ENCODE measurements around the gene DNAJB11. TPM values are rescaled to one million over a fixed set of nuclear protein-coding genes. Genes with fewer than 3 reads are reported as not detected.
A peak's percentile ranks its signal among the peaks of the same experiment; 100 is the strongest.

DNAJB11 gene
- total and polyA plus RNA-seq, 12 donors, result 20.1 to 93.2 (median 39.6) TPM

DNA sequence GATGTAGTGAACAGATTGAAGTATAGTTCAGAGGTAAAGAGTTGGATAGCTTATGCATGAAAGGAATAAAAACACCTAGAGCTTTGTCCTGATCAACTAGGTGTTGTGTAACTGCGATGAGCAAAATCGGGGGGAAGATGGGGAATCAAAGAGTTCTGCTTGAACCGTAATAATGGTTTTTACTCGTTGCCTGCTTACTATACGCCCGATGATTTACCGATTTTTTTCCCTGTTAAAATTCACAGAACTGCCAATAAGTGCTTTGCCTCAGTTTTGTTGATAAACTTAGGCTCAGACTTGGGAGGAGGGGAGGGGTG lies 783 bp upstream of the DNAJB11 start:
- H3K9me3 ChIP-seq (replicated peaks in 1 of 3), result no peaks in the 10 kb centered on the region
- TF ChIP-seq, protein P1, sequence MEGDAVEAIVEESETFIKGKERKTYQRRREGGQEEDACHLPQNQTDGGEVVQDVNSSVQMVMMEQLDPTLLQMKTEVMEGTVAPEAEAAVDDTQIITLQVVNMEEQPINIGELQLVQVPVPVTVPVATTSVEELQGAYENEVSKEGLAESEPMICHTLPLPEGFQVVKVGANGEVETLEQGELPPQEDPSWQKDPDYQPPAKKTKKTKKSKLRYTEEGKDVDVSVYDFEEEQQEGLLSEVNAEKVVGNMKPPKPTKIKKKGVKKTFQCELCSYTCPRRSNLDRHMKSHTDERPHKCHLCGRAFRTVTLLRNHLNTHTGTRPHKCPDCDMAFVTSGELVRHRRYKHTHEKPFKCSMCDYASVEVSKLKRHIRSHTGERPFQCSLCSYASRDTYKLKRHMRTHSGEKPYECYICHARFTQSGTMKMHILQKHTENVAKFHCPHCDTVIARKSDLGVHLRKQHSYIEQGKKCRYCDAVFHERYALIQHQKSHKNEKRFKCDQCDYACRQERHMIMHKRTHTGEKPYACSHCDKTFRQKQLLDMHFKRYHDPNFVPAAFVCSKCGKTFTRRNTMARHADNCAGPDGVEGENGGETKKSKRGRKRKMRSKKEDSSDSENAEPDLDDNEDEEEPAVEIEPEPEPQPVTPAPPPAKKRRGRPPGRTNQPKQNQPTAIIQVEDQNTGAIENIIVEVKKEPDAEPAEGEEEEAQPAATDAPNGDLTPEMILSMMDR (IDR thresholded peaks at IDR 0.05), result no peak
- TF ChIP-seq POLR2A (IDR thresholded peaks at IDR 0.05), result no peak
- peaks cover 0 to 21% of the 10 kb centered on the region in 2 donors for H3K36me3 ChIP-seq (replicated peaks in 1 of 2)
- H3K27me3 ChIP-seq, result no peaks in the 10 kb centered on the region
- peak overlapping the region in 2 of 4 donors; percentile 8 to 56 for H3K4me3 ChIP-seq
- peak overlapping the region in 4 of 5 donors; percentile 51 to 86 (median 74) for H3K27ac ChIP-seq
- peaks cover 23 to 37% of the 10 kb centered on the region in 2 donors for H3K4me1 ChIP-seq (replicated peaks in 1 of 2)
- no peak for DNase-seq
- 3 to 7% (median 5%) methylated on average over 7 of the region's 7 CpGs for WGBS, 4 donors
- intact Hi-C loops (cut with DNase I), result no loop called here

DNA sequence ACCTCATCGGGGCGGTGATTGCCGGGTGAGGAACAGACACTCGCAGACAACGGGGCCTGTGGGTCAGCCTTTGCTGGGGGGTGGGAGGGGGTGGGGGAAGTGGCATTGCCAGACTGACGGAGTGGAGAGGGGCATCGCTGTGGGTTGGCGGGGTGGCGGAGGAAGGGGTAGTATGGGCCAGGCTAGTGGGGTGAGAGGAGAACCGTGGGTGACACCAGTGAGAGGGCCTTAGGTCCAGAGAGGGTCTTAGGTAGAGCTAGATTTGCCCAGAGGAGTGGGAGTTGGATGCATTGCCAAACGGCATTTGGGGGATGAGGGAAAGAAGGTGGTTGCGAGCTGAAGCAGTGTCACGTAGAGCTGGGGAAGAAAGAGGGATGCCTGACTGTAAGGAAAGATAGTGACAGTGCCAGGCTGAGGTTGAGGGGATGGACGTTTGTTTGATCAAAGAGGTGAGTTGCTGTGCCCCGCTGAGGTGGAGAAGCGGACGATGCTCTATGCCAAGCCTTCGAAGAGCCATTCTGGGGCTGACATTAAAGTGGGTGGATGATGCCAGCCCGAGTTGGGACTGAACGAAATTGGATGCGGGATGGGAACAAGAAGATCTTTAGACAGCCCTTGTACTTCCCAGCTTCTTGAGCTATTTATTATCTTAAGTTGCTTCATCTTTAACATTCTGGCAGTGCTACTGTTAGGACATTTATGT lies 572 bp downstream of the DNAJB11 start:
- no peak for TF ChIP-seq POLR2A (IDR thresholded peaks at IDR 0.05)
- TF ChIP-seq, protein P1 (IDR thresholded peaks at IDR 0.05), result no peak
- H3K27me3 ChIP-seq, result no peaks in the 10 kb centered on the region
- intact Hi-C loops (cut with DNase I), result no loop called here
- peak overlapping the region; percentile 75 to 96 (median 89) for H3K4me3 ChIP-seq
- H3K9me3 ChIP-seq (replicated peaks in 1 of 3), result no peaks in the 10 kb centered on the region
- peaks cover 20 to 31% of the 10 kb centered on the region in 2 donors for H3K4me1 ChIP-seq (replicated peaks in 1 of 2)
- peak overlapping the region; percentile 88 to 97 (median 92) for H3K27ac ChIP-seq
- DNase-seq, result peak in 1 of 7 donors; percentile 23
- H3K36me3 ChIP-seq (replicated peaks in 1 of 2), result peaks cover 0 to 26% of the 10 kb centered on the region in 2 donors
- WGBS, 4 donors, result 7 to 13% (median 7%) methylated on average over 20 to 21 of the region's 21 CpGs

DNA sequence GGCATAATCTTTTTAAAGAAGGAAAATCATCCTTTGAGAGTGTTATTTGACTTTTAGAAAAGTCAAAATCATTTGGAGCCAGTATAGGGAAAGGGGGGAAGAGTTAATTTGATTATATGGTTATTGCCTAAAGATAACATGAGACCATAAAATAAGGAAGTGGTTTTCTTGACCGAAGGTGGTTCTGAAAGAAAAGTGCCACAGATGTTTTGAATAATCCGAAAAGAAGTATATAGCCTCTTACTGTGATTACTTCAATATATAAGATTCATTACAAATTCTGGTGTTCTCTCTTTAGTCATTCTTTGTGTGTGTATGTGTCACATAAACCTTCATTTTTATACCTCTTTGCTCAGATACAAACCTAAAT lies 1.1 kb downstream of the DNAJB11 start:
- H3K36me3 ChIP-seq (replicated peaks in 1 of 2), result peaks cover 0 to 31% of the 10 kb centered on the region in 2 donors
- peak overlapping the region in 1 of 4 donors; percentile 75 for H3K4me3 ChIP-seq
- TF ChIP-seq, protein P1 (IDR thresholded peaks at IDR 0.05), result no peak
- TF ChIP-seq POLR2A (IDR thresholded peaks at IDR 0.05), result no peak
- H3K27ac ChIP-seq, result peak overlapping the region in 1 of 5 donors; percentile 89
- no peaks in the 10 kb centered on the region for H3K27me3 ChIP-seq
- H3K9me3 ChIP-seq (replicated peaks in 1 of 3), result no peaks in the 10 kb centered on the region
- WGBS, 4 donors, result 66 to 75% (median 69%) methylated on average over 2 of the region's 2 CpGs
- peaks cover 15 to 26% of the 10 kb centered on the region in 2 donors for H3K4me1 ChIP-seq (replicated peaks in 1 of 2)
- intact Hi-C loops (cut with DNase I), result no loop called here
- DNase-seq, result no peak

DNA sequence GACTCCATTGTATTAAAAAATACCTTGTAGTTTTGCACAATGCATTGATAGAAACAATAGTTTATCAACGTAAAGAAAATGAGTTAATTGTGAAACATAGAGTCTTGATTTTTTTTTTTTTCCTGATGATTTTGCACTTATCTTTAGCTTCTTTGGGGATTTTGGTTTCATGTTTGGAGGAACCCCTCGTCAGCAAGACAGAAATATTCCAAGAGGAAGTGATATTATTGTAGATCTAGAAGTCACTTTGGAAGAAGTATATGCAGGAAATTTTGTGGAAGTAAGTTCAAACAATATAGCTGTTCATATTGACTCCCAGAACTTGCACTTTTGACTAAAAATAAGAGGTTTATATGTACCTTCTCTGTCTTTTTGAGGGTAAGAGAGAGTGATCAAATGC lies 7.0 kb downstream of the DNAJB11 start:
- DNase-seq, result no peak
- TF ChIP-seq, protein P1 (IDR thresholded peaks at IDR 0.05), result no peak
- no peak for TF ChIP-seq POLR2A (IDR thresholded peaks at IDR 0.05)
- H3K27me3 ChIP-seq, result no peaks in the 10 kb centered on the region
- WGBS, 4 donors, result 70 to 79% (median 76%) methylated on average over 2 of the region's 2 CpGs
- no peaks in the 10 kb centered on the region for H3K4me1 ChIP-seq (replicated peaks in 1 of 2)
- intact Hi-C loops (cut with DNase I), result no loop called here
- H3K4me3 ChIP-seq, result no peak overlapping the region
- peaks cover 0 to 66% of the 10 kb centered on the region in 2 donors for H3K36me3 ChIP-seq (replicated peaks in 1 of 2)
- no peak overlapping the region for H3K27ac ChIP-seq
- no peaks in the 10 kb centered on the region for H3K9me3 ChIP-seq (replicated peaks in 1 of 3)
